H1 (cell line): ENCODE data around the gene HSPA1A. TPM values are rescaled to one million over a fixed set of nuclear protein-coding genes. Genes with fewer than 3 reads are reported as not detected.

ENCODE experiments used
- CTCF ChIA-PET: fragments of 300-600 bp; sonication (Branson Sonifier 250); formaldehyde crosslinking; loops from one replicate; lab custom pipeline; 2021; ENCODE audit not compliant: partially characterized antibody; lab: Charles Lee
- POLR2A ChIA-PET: fragments of 300-600 bp; sonication (Branson Sonifier 250); formaldehyde crosslinking; loops from one replicate; lab custom pipeline; 2021; ENCODE audit warnings: inconsistent platforms; ENCODE audit not compliant: partially characterized antibody; lab: Charles Lee
- DNase-seq, 2 experiments: peaks; one replicate each; pipeline versions ENCODE4 v3.0.0 to v3.0.0-alpha.2; 2010 to 2022; ENCODE audit warnings: low spot score in 2 of 2, low read depth in 1 of 2, mixed read lengths in 1 of 2
- FAIRE-seq: peaks from 2 replicates; lab custom pipeline; 2011; peaks lifted over from hg19 to GRCh38; lab: Jason Lieb, UNC
- H2AFZ ChIP-seq: 2 replicates; pipeline ENCODE4 v1.8.1; 2012; ENCODE audit warnings: low read length, inconsistent platforms
- H2AK5ac ChIP-seq: 2 replicates; pipeline ENCODE4 v1.6.1; 2013; ENCODE audit warnings: low read depth, low read length
- H2BK120ac ChIP-seq: replicated peaks from 2 replicates; pipeline ENCODE3; 2013; ENCODE audit warnings: low read depth, low read length, inconsistent platforms
- H2BK12ac ChIP-seq: 2 replicates; pipeline ENCODE4 v1.6.1; 2013; ENCODE audit warnings: low read depth, low read length
- H2BK15ac ChIP-seq: 2 replicates; pipeline ENCODE4 v1.6.1; 2013; ENCODE audit warnings: low read length
- H2BK20ac ChIP-seq: 2 replicates; pipeline ENCODE4 v1.6.1; 2013; ENCODE audit warnings: low read length
- H2BK5ac ChIP-seq: 2 replicates; pipeline ENCODE4 v1.6.1; 2013; ENCODE audit warnings: low read depth, low read length
- H3K14ac ChIP-seq: 2 replicates; pipeline ENCODE4 v1.6.1; 2013; ENCODE audit warnings: inconsistent platforms; ENCODE audit not compliant: insufficient read length
- H3K18ac ChIP-seq: 2 replicates; pipeline ENCODE4 v1.6.1; 2013; ENCODE audit warnings: low read length; ENCODE audit errors: extremely low read depth
- H3K23ac ChIP-seq: 2 replicates; pipeline ENCODE4 v1.6.1; 2013; ENCODE audit warnings: inconsistent platforms; ENCODE audit not compliant: insufficient read length
- H3K23me2 ChIP-seq: 2 replicates; pipeline ENCODE4 v1.6.1; 2013; ENCODE audit warnings: low read depth, low read length
- H3K27ac ChIP-seq: 2 replicates; pipeline ENCODE4 v1.6.1; 2011; ENCODE audit warnings: low read depth, low read length, inconsistent platforms
- H3K27me3 ChIP-seq, 4 experiments: replicated peaks in 1 of 4; 1 replicate in 1 of 4; 2 replicates in 3 of 4; pipeline versions ENCODE4 v1.6.1 to v1.8.1; 2011 to 2013; ENCODE audit warnings: low read length in 3 of 4, mild to moderate bottlenecking in 3 of 4, inconsistent platforms in 2 of 4, mixed read lengths in 2 of 4, moderate library complexity in 1 of 4; ENCODE audit not compliant: control insufficient read depth in 3 of 4, insufficient read depth in 3 of 4; ENCODE audit errors: extremely low read depth in 1 of 4
- H3K36me3 ChIP-seq, 4 experiments: 2 replicates each; pipeline versions ENCODE4 v1.6.1 to v1.8.1; 2011 to 2013; ENCODE audit warnings: mild to moderate bottlenecking in 4 of 4, low read length in 3 of 4, moderate library complexity in 2 of 4, control low read depth in 1 of 4, inconsistent platforms in 1 of 4; ENCODE audit not compliant: insufficient read depth in 4 of 4, control insufficient read depth in 2 of 4
- H3K4ac ChIP-seq: replicated peaks from 2 replicates; pipeline ENCODE3; 2013; ENCODE audit warnings: low read length, low read depth, mixed read lengths, inconsistent platforms; ENCODE audit not compliant: insufficient read length
- H3K4me1 ChIP-seq, 4 experiments: replicated peaks in 1 of 4; 1 replicate in 1 of 4; 2 replicates in 3 of 4; pipeline versions ENCODE4 v1.6.1 to v1.8.1; 2011 to 2013; ENCODE audit warnings: low read length in 3 of 4, inconsistent platforms in 2 of 4, mixed read lengths in 1 of 4; ENCODE audit not compliant: insufficient read depth in 4 of 4, control insufficient read depth in 3 of 4
- H3K4me2 ChIP-seq, 2 experiments: 2 replicates each; pipeline versions ENCODE4 v1.6.1 to v1.8.1; 2011 to 2013; ENCODE audit warnings: low read depth in 2 of 2, low read length in 2 of 2, control low read depth in 1 of 2, inconsistent platforms in 1 of 2, mild to moderate bottlenecking in 1 of 2; ENCODE audit not compliant: insufficient read depth in 1 of 2
- H3K4me3 ChIP-seq, 4 experiments: fragments of 200-600, 300-600 bp in 1 of 4; sonication (generic), shearing (Covaris generic), sonication (Bioruptor Twin) in 1 of 4; 2 replicates each; pipeline versions ENCODE4 v1.5.1 to v1.8.1; 2011 to 2016; ENCODE audit warnings: low read length in 4 of 4, low read depth in 3 of 4, control low read depth in 2 of 4, inconsistent platforms in 2 of 4, mild to moderate bottlenecking in 2 of 4, mixed read lengths in 1 of 4, moderate library complexity in 1 of 4; ENCODE audit not compliant: insufficient read depth in 2 of 4; ENCODE audit errors: extremely low read depth in 1 of 4
- H3K56ac ChIP-seq: replicated peaks from 2 replicates; pipeline ENCODE3; 2013; ENCODE audit warnings: low read depth, mild to moderate bottlenecking, mixed read lengths, low read length, inconsistent platforms; ENCODE audit not compliant: insufficient read length
- H3K79me1 ChIP-seq: 2 replicates; pipeline ENCODE4 v1.6.1; 2013; ENCODE audit warnings: low read depth, low read length, control low read depth
- H3K79me2 ChIP-seq, 2 experiments: 2 replicates each; pipeline versions ENCODE4 v1.6.1 to v1.8.1; 2012 to 2013; ENCODE audit warnings: low read length in 2 of 2, mild to moderate bottlenecking in 2 of 2, inconsistent platforms in 1 of 2; ENCODE audit not compliant: insufficient read depth in 2 of 2, control insufficient read depth in 1 of 2
- H3K9ac ChIP-seq, 4 experiments: replicated peaks in 1 of 4; 1 replicate in 1 of 4; 2 replicates in 3 of 4; pipeline versions ENCODE4 v1.6.1 to v1.8.1; 2011 to 2013; ENCODE audit warnings: low read depth in 3 of 4, low read length in 3 of 4, control low read depth in 2 of 4, mild to moderate bottlenecking in 2 of 4, moderate library complexity in 2 of 4, inconsistent platforms in 1 of 4; ENCODE audit errors: extremely low read depth in 1 of 4
- H3K9me3 ChIP-seq, 2 experiments: 2 replicates each; pipeline versions ENCODE4 v1.6.1 to v1.8.1; 2012 to 2013; ENCODE audit warnings: mild to moderate bottlenecking in 2 of 2, moderate library complexity in 2 of 2, control low read depth in 1 of 2, inconsistent platforms in 1 of 2, low read depth in 1 of 2, low read length in 1 of 2, mixed read lengths in 1 of 2; ENCODE audit not compliant: insufficient read depth in 2 of 2
- H4K20me1 ChIP-seq, 2 experiments: replicated peaks in 1 of 2; 2 replicates each; pipeline versions ENCODE3 to v1.8.1; 2011 to 2013; ENCODE audit warnings: inconsistent platforms in 2 of 2, low read length in 2 of 2, mild to moderate bottlenecking in 1 of 2; ENCODE audit not compliant: insufficient read depth in 2 of 2, control insufficient read depth in 1 of 2
- H4K5ac ChIP-seq: 2 replicates; pipeline ENCODE4 v1.6.1; 2013; ENCODE audit warnings: low read length, low read depth, mixed read lengths, inconsistent platforms; ENCODE audit not compliant: insufficient read length
- H4K8ac ChIP-seq: 2 replicates; pipeline ENCODE4 v1.8.0; 2013; ENCODE audit warnings: mild to moderate bottlenecking, moderate library complexity, low read length, inconsistent platforms; ENCODE audit not compliant: insufficient read depth; ENCODE audit errors: extremely low read depth
- H4K91ac ChIP-seq: replicated peaks from 2 replicates; pipeline ENCODE3; 2013; ENCODE audit warnings: low read length, mixed read lengths, inconsistent platforms; ENCODE audit not compliant: insufficient read length
- CREB1 ChIP-seq: IDR thresholded peaks from 2 replicates; pipeline ENCODE4 v1.6.1; 2012; ENCODE audit warnings: inconsistent platforms
- E2F6 ChIP-seq: IDR thresholded peaks from 2 replicates; pipeline ENCODE4 v1.6.1; 2012; ENCODE audit warnings: inconsistent platforms
- FOSL1 ChIP-seq: IDR thresholded peaks from 2 replicates; pipeline ENCODE4 v1.6.1; 2011; ENCODE audit warnings: mild to moderate bottlenecking, low read depth, low read length, moderate library complexity; ENCODE audit not compliant: insufficient read depth
- MAX ChIP-seq: IDR thresholded peaks from 2 replicates; pipeline ENCODE4 v1.6.1; 2012; ENCODE audit warnings: inconsistent platforms
- PHF8 ChIP-seq: fragments of 200-600 bp; sonication (generic); conservative IDR thresholded peaks from 2 replicates; pipeline ENCODE4 v1.7.1; 2012; ENCODE audit warnings: low read depth, mild to moderate bottlenecking, inconsistent platforms, low read length, moderate library complexity
- POLR2A ChIP-seq, 2 experiments: IDR thresholded peaks; 1 replicate in 1 of 2; 2 replicates in 1 of 2; pipeline ENCODE4 v1.6.1; 2011; ENCODE audit warnings: low read depth in 2 of 2, low read length in 2 of 2, mild to moderate bottlenecking in 2 of 2; ENCODE audit errors: control extremely low read depth in 1 of 2
- RBBP5 ChIP-seq: IDR thresholded peaks from 2 replicates; pipeline ENCODE4 v1.7.1; 2012; ENCODE audit warnings: low read depth, mild to moderate bottlenecking, inconsistent platforms, low read length, moderate library complexity, borderline replicate concordance
- SIN3A ChIP-seq, 2 experiments: IDR thresholded peaks in 1 of 2; conservative IDR thresholded peaks in 1 of 2; 2 replicates each; pipeline ENCODE4 v1.6.1; 2011 to 2012; ENCODE audit warnings: low read length in 2 of 2, improper control_type of control experiment in 1 of 2, low read depth in 1 of 2, mild to moderate bottlenecking in 1 of 2
- SUZ12 ChIP-seq: fragments of 200-600 bp; sonication (generic); IDR thresholded peaks from 2 replicates; pipeline ENCODE4 v1.6.1; 2012; ENCODE audit warnings: mild to moderate bottlenecking, inconsistent platforms, low read length, moderate library complexity, mixed read lengths
- WGBS, 2 experiments: shearing (Covaris generic) in 1 of 2; methylation state at CpG; one replicate each; pipeline versions ENCODE4 v1.1.6 to v1.1.7; 2013 to 2015; ENCODE audit warnings: low lambda C conversion rate in 2 of 2, mixed read lengths in 2 of 2, inconsistent platforms in 1 of 2, low coverage in 1 of 2, missing lambda C conversion rate in 1 of 2; ENCODE audit not compliant: insufficient replicate concordance in 2 of 2, insufficient coverage in 1 of 2, insufficient read length in 1 of 2; ENCODE audit errors: extremely low coverage in 1 of 2, missing lambda C conversion rate in 1 of 2; 5-methylcytosine and 5-hydroxymethylcytosine counted together
- polyA plus RNA-seq, 7 experiments: library from polyadenylated mRNA; depleted of rRNA in 3 of 7; stranded (reverse) in 5 of 7; unstranded in 2 of 7; fragments of >200 nt in 5 of 7; fragments of 200-250 nt in 2 of 7; gene quantifications; 1 replicate in 5 of 7; 2 replicates in 1 of 7; 4 replicates in 1 of 7; pipeline versions ENCODE4 v1.2.1 to v1.2.3, GENCODE V29; 2011 to 2013; ENCODE audit warnings: missing spikeins in 2 of 7, mixed read lengths in 2 of 7
- total RNA-seq: library from RNA; stranded (reverse); fragmentation: NEBNext Ultra II Directional; extraction: Animal tissue kit (Norgen Biotek cat#: 25700); gene quantifications from 2 replicates; pipeline ENCODE4 v1.2.1, GENCODE V29; 2021

HSPA1A gene
- total and polyA plus RNA-seq, 2 of the 8 experiments (the other 6 are each of a cell fraction or from before 2014, with no cell fraction given): 40.7 to 54.0 TPM

DNA sequence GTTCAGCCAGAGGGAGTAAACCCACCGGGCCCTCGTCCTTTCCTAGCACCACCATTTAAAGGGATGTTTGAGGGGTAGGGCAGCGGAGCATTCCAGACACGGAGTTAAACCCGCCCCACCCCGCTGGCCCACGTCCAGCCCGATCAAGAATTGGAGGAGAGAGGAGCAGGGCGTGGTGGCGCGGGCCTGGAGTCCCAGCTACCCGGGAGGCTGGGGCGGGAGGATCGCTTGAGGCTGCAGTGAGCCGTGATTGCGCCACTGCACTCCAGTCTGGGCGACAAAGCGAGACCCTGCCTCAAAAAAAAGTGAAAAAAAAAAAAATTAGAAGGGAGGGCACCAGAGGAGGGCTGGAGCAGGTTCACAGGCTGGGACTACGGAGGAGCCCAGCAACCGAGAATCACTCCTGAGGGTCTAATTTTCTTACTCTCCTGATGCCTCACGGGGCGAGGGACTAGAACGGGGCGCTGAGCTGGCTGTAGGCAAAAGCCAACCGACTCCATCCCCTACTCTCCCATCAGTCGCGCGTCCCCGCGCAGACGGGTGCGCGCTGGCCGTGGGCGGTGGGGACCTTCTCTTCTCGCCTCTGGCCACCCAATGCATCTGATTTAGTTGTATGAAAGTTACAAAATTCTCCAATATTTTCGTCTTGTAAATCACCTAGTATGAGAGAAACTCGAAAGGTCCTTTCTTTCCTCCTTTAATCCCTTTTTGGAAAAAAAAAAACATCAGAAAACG, 6.1 kb downstream of the HSPA1A start:
- FAIRE-seq (no peak), DNase-seq (peak in 1 of 2 experiments; percentile 75)
- peak overlapping the region; percentile 73 to 80 for H3K4me2 ChIP-seq
- TF ChIP-seq E2F6 (0 out of 2 replicates have a peak, but pooled peaks have one; percentile 32), POLR2A (IDR thresholded peaks at IDR 0.05; ENCODE audit: control extremely low read depth in 1 of 2, low read depth in 2 of 2, low read length in 2 of 2) (peak in 1 of 2 experiments; percentile 74; a peak in 2 of 3 replicates), PHF8 (peak; percentile 42), MAX (0 out of 2 replicates have a peak, but pooled peaks have one; percentile 10), SUZ12 (no peak), SIN3A (conservative IDR thresholded peaks at IDR 0.05 in 1 of 2, IDR thresholded peaks at IDR 0.05 in 1 of 2; ENCODE audit: low read depth in 1 of 2, low read length in 2 of 2) (peak in 1 of 2 experiments; percentile 72; a peak in 2 of 4 replicates), RBBP5 (peak; percentile 89; the same call in 1 of the 2 replicates), FOSL1 (no peak), CREB1 (0 out of 2 replicates have a peak, but pooled peaks have one; percentile 34)

More for the DNA sequence above, 6.1 kb downstream of the HSPA1A start:
- H4K91ac ChIP-seq: peak overlapping the region; percentile 14
- peak overlapping the region; percentile 48; the same call in 1 of the 2 replicates for H2BK5ac ChIP-seq
- no peaks in the 10 kb centered on the region; a peak in 1 of 7 replicates for H3K27me3 ChIP-seq
- H4K20me1 ChIP-seq: no peaks in the 10 kb centered on the region
- H3K9ac ChIP-seq: peak overlapping the region; percentile 34 to 57 (median 38)
- no peak overlapping the region for H2BK15ac ChIP-seq
- no peak overlapping the region for H3K14ac ChIP-seq
- no peak overlapping the region for H3K4ac ChIP-seq
- H2AK5ac ChIP-seq: no peak overlapping the region
- WGBS, 2 experiments: 8% methylated on average over 36 of the region's 39 CpGs; no CpG with 5 or more reads in 1 of the 2 experiments
- peaks cover 2% of the 10 kb centered on the region; the same call in 1 of the 2 replicates for H3K79me1 ChIP-seq
- H3K56ac ChIP-seq: peak overlapping the region; percentile 20
- ChIA-PET CTCF (interaction anchor here (0.6 to 3.4 kb wide), 7 partner anchors 9 to 224 kb away, joined by 3 to 13 read pairs (median 6); partner anchors contain the start of genes LSM2 and VARS1), POLR2A (interaction anchor here (0.6 to 10.9 kb wide), 19 partner anchors 9 to 379 kb away, joined by 3 to 136 read pairs (median 5); partner anchors contain the start of genes BAG6, DDX39B, GPANK1 and HSPA1A)
- peak overlapping the region; percentile 42; the same call in 1 of the 2 replicates for H3K18ac ChIP-seq
- H3K4me1 ChIP-seq: peaks cover 3 to 13% (median 7%) of the 10 kb centered on the region in 4 experiments; a peak in 6 of 7 replicates
- no peak overlapping the region for H2BK120ac ChIP-seq
- H3K79me2 ChIP-seq: peaks cover 0 to 5% of the 10 kb centered on the region in 2 experiments; a peak in 1 of 4 replicates
- H3K36me3 ChIP-seq: no peaks in the 10 kb centered on the region
- H4K8ac ChIP-seq: peak overlapping the region; percentile 88; the same call in 1 of the 2 replicates
- H3K27ac ChIP-seq: peak overlapping the region; percentile 41; the same call in 1 of the 2 replicates
- peak overlapping the region; percentile 88 for H4K5ac ChIP-seq
- no peak overlapping the region for H2BK12ac ChIP-seq
- no peak overlapping the region for H3K23ac ChIP-seq
- H2BK20ac ChIP-seq: no peak overlapping the region
- peak overlapping the region; percentile 62 to 87 (median 74) for H3K4me3 ChIP-seq
- H3K9me3 ChIP-seq: no peaks in the 10 kb centered on the region
- peak overlapping the region; percentile 60 for H2AFZ ChIP-seq
- peaks cover 7% of the 10 kb centered on the region for H3K23me2 ChIP-seq
